ENCODE results near the gene ARL11.

Gene ARL11

DNA sequence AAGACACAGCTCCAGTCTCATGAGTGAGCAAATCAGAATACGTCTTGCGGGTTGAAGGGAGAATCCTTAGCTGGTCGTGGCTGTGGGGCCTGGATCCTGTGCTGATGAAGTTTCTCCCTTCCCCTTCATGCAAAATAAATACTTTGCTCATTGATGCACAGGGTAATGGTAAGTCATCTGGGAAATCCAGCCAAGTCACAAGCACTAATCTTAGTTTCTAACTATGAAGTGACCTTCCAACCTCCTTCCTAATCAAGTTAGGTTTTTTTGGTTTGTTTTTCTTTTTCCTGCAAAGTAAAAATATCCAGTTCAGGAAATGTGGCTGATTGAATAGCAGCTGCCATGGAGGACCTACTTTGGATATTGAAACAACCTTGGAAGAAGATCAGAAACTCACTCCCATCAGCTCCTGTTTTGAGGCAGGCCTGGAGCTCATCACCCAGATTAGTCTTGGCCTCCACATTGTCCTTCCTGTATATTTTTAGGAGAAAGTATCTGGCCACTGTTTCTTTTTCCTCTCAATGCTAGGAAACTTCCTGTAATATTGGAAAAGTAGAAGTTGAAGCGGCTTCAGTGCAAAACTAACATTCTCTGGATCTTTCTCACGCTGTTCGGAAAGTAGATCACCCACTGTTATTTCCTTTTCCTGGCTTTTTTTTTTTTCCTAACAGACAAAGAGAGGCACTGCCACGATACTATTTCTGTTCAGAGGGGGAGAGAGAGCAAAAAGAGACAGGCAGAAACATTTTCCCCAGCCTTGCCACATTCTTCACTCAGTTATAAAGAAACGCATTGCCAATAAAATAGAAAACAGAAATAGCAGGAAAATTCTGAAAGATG is 12.3 kb upstream of the ARL11 start:
- no peak for DNase-seq (ENCODE audit: low read depth)

DNA sequence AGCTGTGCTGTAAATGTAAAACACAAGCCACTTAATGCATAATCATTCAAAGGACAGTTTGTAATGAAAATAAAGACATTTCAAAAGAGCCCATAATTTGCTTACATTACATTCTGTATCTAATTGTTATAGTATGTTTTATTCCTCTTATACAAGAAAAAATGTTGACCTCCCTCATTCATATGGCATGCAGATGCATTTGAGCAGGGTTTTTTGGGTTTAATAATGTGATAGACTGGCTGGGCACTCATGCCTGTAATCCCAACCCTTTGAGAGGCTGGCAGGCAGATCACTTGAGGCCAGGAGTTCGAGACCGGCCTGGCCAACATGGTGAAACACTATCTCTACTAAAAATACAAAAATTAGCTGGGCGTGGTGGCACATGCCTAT is 11.6 kb upstream of the ARL11 start:
- no peak for DNase-seq (ENCODE audit: low read depth)

- DNase-seq (ENCODE audit: low read depth): no peak
These were observed 8.1 kb upstream of the ARL11 start for GRCh38 chr13:49620170-49620621.

- DNase-seq (ENCODE audit: low read depth): no peak
These were observed 5.9 kb upstream of the ARL11 start for GRCh38 chr13:49622174-49622946.

GRCh38 chr13:49624229-49624628 is 4.1 kb upstream of the ARL11 start:
- no peak for DNase-seq (ENCODE audit: low read depth)

DNA sequence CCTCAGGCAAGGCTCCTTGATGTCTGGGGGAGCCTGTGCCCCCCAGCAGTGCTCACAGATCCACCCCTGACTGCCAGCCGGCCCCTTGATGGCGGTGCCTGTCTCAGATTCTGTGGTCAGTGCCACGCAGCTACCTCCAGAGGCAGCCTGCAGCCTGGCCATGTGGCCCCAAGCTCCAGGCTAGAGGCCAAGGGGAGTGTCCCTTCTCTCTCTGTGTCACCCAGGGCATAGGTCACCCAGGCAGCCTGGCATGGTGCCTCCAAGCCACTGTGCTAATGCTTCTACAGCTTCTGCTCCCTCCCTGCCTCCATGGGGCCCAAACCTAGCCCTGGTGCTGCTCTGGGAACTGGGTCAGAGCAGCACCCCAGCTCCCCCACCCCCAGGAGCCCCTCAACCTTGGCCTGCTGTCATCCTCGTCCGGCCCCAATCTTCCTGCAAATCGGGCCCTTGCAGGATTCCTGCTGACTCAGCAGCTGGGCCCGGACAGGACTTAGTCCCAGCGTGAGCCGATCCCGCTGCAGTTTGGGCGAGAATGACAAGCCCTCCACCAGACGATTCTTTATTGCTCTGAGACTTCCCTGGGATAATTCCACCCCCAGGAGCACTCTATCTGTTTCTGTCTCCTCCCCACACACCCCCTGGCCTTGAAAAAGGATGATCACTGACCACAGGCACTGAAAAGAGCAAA is 2.8 kb upstream of the ARL11 start:
- no peak for DNase-seq (ENCODE audit: low read depth)

GRCh38 chr13:49629196-49629938 is 1.1 kb downstream of the ARL11 start:
- no peak for DNase-seq (ENCODE audit: low read depth)

DNA sequence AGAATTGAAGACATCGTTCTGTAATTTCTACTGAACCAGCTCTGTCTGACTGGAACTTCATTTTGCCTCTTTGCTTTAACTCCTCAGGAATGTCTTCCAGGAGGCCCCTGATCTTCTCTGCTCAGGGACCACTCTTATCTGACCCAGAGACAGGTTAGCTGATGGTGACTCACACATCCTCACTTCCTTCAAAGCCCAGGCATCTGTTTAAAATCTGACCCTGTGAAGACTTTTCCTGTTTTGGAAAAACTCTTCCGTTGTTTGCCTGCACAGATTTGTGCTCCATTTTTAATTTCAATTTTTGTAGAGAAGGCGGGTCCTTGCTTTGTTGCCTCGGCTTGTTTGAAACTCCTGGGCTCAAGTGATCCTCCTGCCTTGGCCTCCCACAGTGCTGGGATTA is 1.6 kb downstream of the ARL11 start:
- no peak for DNase-seq (ENCODE audit: low read depth)

DNA sequence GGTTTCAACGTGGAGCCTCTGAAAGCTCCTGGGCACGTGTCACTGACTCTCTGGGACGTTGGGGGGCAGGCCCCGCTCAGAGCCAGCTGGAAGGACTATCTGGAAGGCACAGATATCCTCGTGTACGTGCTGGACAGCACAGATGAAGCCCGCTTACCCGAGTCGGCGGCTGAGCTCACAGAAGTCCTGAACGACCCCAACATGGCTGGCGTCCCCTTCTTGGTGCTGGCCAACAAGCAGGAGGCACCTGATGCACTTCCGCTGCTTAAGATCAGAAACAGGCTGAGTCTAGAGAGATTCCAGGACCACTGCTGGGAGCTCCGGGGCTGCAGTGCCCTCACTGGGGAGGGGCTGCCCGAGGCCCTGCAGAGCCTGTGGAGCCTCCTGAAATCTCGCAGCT is 2.3 kb downstream of the ARL11 start:
- DNase-seq (ENCODE audit: low read depth): no peak

DNA sequence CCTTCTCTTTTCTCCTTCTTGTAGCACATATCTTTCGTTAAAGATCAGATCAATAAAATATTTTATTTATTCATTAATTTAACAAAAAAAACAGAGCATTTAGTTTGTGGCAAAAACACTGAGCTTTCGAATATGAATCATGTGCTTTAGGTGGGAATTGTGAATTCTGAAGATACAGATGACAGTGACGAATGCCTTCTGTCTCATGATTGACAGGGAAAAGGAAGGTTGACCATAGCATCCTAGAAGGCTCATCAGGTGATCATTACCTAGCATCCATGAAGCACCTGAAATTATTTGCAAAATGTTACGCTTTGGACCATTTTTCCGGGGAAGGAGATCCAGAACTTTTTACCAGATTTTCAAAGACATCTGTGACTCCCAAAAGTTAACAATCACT is 3.8 kb downstream of the ARL11 start:
- DNase-seq (ENCODE audit: low read depth): no peak

DNA sequence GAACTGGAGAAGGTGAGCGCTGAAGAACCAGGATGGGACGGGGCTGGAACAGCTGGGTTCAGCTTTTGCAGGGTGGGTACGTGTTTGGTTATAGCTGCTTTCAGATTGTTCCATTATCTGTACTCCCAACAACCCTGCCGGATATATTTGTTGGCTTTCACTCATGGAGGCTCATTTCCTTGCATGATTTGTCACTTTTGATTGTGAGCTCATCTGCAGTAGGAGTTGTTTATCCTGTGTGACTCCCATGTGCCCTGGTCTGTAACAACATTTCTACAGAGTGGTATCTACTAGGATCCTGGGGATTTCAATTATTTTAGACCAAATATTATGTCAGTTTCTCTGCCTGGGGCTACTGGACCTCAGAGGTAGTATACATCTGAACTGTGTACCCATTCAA is 5.4 kb downstream of the ARL11 start:
- DNase-seq (ENCODE audit: low read depth): no peak

- no peak for DNase-seq (ENCODE audit: low read depth)
These were observed 7.5 kb downstream of the ARL11 start for GRCh38 chr13:49635599-49636433.

- DNase-seq (ENCODE audit: low read depth): no peak
These were observed 8.4 kb downstream of the ARL11 start for GRCh38 chr13:49636705-49637104.

DNA sequence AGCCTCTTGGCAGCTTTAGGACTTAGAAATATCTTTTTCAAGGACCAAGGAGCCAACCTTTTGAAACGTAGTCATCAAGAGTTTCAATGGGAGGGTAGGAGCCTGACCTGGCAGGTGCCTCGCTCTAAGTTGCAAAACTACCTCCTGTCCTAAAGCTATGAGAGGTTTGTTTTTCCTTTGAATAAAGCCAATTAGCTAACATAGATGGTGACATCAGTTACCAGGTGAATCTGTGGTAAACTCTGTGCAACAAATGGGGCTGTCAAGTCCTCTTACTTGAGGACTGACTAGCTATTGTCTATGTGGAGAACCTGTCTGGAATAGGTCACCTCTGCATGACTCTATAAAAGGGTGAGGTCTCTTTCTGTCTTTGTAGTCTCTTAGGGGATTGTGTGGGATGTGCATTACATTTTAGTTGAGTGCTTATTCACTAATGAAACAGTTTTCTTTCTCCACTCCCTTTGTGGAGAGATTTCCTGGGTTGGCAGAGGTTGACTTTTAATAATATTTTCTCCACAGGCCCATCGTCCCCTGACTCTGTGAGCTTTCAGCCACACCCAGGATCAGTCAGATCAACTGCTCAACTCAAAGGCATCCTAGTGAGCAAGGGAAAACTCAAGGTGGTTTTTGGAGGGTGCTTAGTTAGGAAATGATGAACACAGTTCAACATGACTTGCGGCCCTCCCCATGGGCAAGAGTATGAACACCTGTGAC is 9.9 kb downstream of the ARL11 start:
- no peak for DNase-seq (ENCODE audit: low read depth)

DNA sequence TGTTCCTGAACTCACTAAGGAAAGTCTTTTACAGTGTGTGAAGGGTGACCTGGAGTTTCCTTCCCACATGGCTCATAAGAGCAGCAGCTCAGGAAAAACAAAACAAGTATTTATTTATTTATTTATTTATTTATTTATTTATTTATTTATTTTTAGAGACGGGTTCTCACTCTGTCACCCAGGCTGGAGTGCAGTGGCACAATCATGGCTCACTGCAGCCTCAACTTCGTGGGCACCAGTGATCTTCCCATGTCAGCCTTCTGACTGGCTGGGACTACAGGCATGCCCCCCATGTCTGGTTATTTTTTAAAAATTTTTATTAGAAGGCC is 10.4 kb downstream of the ARL11 start:
- DNase-seq (ENCODE audit: low read depth): no peak

GRCh38 chr13:49641801-49642291 is 13.5 kb downstream of the ARL11 start:
- peak; percentile 22 for DNase-seq (ENCODE audit: low read depth)

DNA sequence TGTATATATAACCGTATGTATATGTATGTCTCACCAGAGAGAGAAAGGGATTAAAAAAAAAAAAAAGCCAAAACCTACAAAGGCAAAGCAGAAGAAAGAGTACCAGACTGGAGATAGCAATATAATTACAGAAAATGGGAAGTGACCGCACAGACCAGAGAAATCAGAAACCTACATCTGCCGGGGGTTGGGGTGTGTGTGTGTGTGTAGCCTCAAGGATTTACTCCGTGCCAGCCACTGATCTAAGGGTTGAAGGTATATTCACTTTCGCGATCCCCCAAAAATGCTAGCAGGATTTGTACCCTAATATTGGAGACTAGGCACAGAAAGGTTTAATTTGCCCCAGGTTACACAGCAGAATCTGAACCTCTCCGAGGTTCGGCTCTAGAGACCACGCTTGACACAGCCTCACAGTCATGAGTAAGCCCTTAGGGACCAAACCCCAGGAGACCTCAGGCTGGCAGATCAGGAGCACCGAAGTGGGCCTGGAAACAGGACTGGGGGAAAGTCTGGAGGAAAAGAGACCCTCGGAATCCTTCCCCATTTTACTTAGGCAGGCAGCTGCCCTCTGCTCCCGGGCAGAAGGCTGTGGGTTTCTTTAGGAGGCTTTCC is 14.8 kb downstream of the ARL11 start:
- DNase-seq (ENCODE audit: low read depth): no peak

GRCh38 chr13:49645451-49645850 is 17.1 kb downstream of the ARL11 start:
- no peak for DNase-seq (ENCODE audit: low read depth)

GRCh38 chr13:49646688-49647087 is 18.4 kb downstream of the ARL11 start:
- DNase-seq (ENCODE audit: low read depth): no peak
